Muscle of leg (tissue), 9 donors: ENCODE measurements around the gene MUSTN1. TPM values are rescaled to one million over a fixed set of nuclear protein-coding genes. Genes with fewer than 3 reads are reported as not detected.

ENCODE experiments used
- polyA plus RNA-seq, 8 donors: library from polyadenylated mRNA; unstranded; fragments of 120-200 nt; gene quantifications; one replicate each; pipeline versions ENCODE4 v1.2.1 to v1.2.3, GENCODE V29; 2013; ENCODE audit warnings: inconsistent platforms in 1 of 8, low replicate concordance in 1 of 8; ENCODE audit not compliant: insufficient read length in 8 of 8, insufficient read depth in 1 of 8
- total RNA-seq: library from RNA; stranded (reverse); fragments of 120-200 nt; gene quantifications from one replicate; pipeline ENCODE4 v1.2.4, GENCODE V29; 2013

The MUSTN1 gene
- total and polyA plus RNA-seq, 9 donors = 93.5 to 168 (median 126) TPM

Other genes with a start within 250 kb of the MUSTN1 start
- gene PBRM1, start 149.1 kb downstream of the MUSTN1 start, total RNA-seq = 53.1 TPM
- 10 to 100 TPM; 26.1 to 52.8 (median 45.8) TPM for gene PBRM1, start 149.1 kb downstream of the MUSTN1 start, polyA plus RNA-seq
- 88.7 TPM for gene GNL3, start 149.0 kb downstream of the MUSTN1 start, total RNA-seq
- gene GNL3, start 149.0 kb downstream of the MUSTN1 start, polyA plus RNA-seq = 100 to 1,000 TPM in 1 of 8 donors, 10 to 100 TPM in 7; 72.8 to 103 (median 86.7) TPM
- 87.7 TPM for gene GLT8D1, start 129.2 kb downstream of the MUSTN1 start, total RNA-seq
- 100 to 1,000 TPM in 1 of 8 donors, 10 to 100 TPM in 7; 63.7 to 101 (median 79.0) TPM for gene GLT8D1, start 129.2 kb downstream of the MUSTN1 start, polyA plus RNA-seq
- 45.4 TPM for gene SPCS1, start 128.9 kb downstream of the MUSTN1 start, total RNA-seq
- gene SPCS1, start 128.9 kb downstream of the MUSTN1 start, polyA plus RNA-seq = 10 to 100 TPM; 84.4 to 97.1 (median 87.3) TPM
- 14.9 TPM for gene NEK4, start 64.1 kb downstream of the MUSTN1 start, total RNA-seq
- gene NEK4, start 64.1 kb downstream of the MUSTN1 start, polyA plus RNA-seq = 10 to 100 TPM in 5 of 8 donors, 1 to 10 TPM in 3; 8.4 to 14.2 (median 10.3) TPM
- 0.22 TPM for gene ITIH1, start 57.4 kb downstream of the MUSTN1 start, total RNA-seq
- 1 to 10 TPM in 2 of 8 donors, not detected in 6; 1.5 to 3.3 TPM for gene ITIH1, start 57.4 kb downstream of the MUSTN1 start, polyA plus RNA-seq
- 0.84 TPM for gene ITIH3, start 40.2 kb downstream of the MUSTN1 start, total RNA-seq
- gene ITIH3, start 40.2 kb downstream of the MUSTN1 start, polyA plus RNA-seq = 1 to 10 TPM in 6 of 8 donors, under 1 TPM in 2; 0.35 to 2.9 (median 1.4) TPM
- 17.7 TPM for gene ITIH4, start 4.3 kb downstream of the MUSTN1 start, total RNA-seq
- gene ITIH4, start 4.3 kb downstream of the MUSTN1 start, polyA plus RNA-seq = 10 to 100 TPM in 7 of 8 donors, 1 to 10 TPM in 1; 7.9 to 37.5 (median 22.3) TPM
- 6.0 TPM for gene STIMATE, start 62.5 kb upstream of the MUSTN1 start, total RNA-seq
- gene STIMATE, start 62.5 kb upstream of the MUSTN1 start, polyA plus RNA-seq = 1 to 10 TPM; 6.4 to 10.0 (median 8.0) TPM
- 7.3 TPM for gene SFMBT1, start 211.1 kb upstream of the MUSTN1 start, total RNA-seq
- gene SFMBT1, start 211.1 kb upstream of the MUSTN1 start, polyA plus RNA-seq = 1 to 10 TPM; 5.0 to 8.4 (median 6.7) TPM